CD4-positive, alpha-beta memory T cell (primary cell): ENCODE data around the gene ZNF74. TPM values are rescaled to one million over a fixed set of nuclear protein-coding genes. Genes with fewer than 3 reads are reported as not detected.

Experiments
- CTCF ChIA-PET: fragments of 350-600 bp; sonication (Branson Sonifier 250); formaldehyde crosslinking; loops from one replicate; lab custom pipeline; 2021; ENCODE audit warnings: inconsistent platforms; ENCODE audit not compliant: partially characterized antibody; lab: Charles Lee
- POLR2A ChIA-PET: fragments of 350-600 bp; sonication (Branson Sonifier 250); formaldehyde crosslinking; loops from one replicate; lab custom pipeline; 2021; ENCODE audit not compliant: partially characterized antibody; lab: Charles Lee
- DNase-seq, 5 donors: peaks; one replicate each; pipeline versions ENCODE4 v3.0.0 to v3.0.0-alpha.2; 2020 to 2022; ENCODE audit warnings: mixed read lengths in 1 of 5
- H3K27ac ChIP-seq: one replicate; pipeline ENCODE4 v1.7.0; 2013; ENCODE audit warnings: low read depth, low read length
- H3K27me3 ChIP-seq: 2 replicates; pipeline ENCODE4 v1.7.0; 2013; ENCODE audit warnings: mild to moderate bottlenecking, low read length, moderate library complexity; ENCODE audit not compliant: insufficient read depth
- H3K36me3 ChIP-seq: 2 replicates; pipeline ENCODE4 v1.7.0; 2013; ENCODE audit warnings: mild to moderate bottlenecking, low read length, moderate library complexity; ENCODE audit not compliant: insufficient read depth
- H3K4me1 ChIP-seq: 2 replicates; pipeline ENCODE4 v1.7.0; 2013; ENCODE audit warnings: mild to moderate bottlenecking, low read length, moderate library complexity; ENCODE audit not compliant: insufficient read depth
- H3K4me3 ChIP-seq, 2 donors: one replicate each; pipeline ENCODE4 v1.7.0; 2013; ENCODE audit warnings: low read length in 2 of 2, mild to moderate bottlenecking in 1 of 2
- H3K9me3 ChIP-seq, 2 donors: one replicate each; pipeline ENCODE4 v1.7.0; 2013; ENCODE audit warnings: low read length in 2 of 2, control low read depth in 1 of 2; ENCODE audit not compliant: control insufficient read depth in 1 of 2
- H3K27ac Mint-ChIP-seq, 7 donors: one replicate each; pipeline ENCODE4 v1.8.0; 2020 to 2021; ENCODE audit warnings: mixed read lengths in 7 of 7, mild to moderate bottlenecking in 6 of 7, inconsistent platforms in 3 of 7, moderate library complexity in 3 of 7
- H3K27me3 Mint-ChIP-seq, 2 donors: one replicate each; pipeline ENCODE4 v1.8.0; 2020 to 2021; ENCODE audit warnings: mixed read lengths in 2 of 2
- H3K36me3 Mint-ChIP-seq, 2 donors: one replicate each; pipeline ENCODE4 v1.8.0; 2020 to 2021; ENCODE audit warnings: mixed read lengths in 2 of 2, inconsistent platforms in 1 of 2, mild to moderate bottlenecking in 1 of 2
- H3K4me1 Mint-ChIP-seq, 4 donors: one replicate each; pipeline ENCODE4 v1.8.0; 2020 to 2021; ENCODE audit warnings: mixed read lengths in 4 of 4, mild to moderate bottlenecking in 1 of 4
- H3K4me3 Mint-ChIP-seq, 8 donors: one replicate each; pipeline ENCODE4 v1.8.0; 2020 to 2021; ENCODE audit warnings: mixed read lengths in 8 of 8, mild to moderate bottlenecking in 7 of 8, moderate library complexity in 6 of 8, inconsistent platforms in 3 of 8
- H3K9me3 Mint-ChIP-seq, 8 donors: one replicate each; pipeline ENCODE4 v1.8.0; 2020 to 2021; ENCODE audit warnings: mixed read lengths in 8 of 8, mild to moderate bottlenecking in 5 of 8, inconsistent platforms in 3 of 8, moderate library complexity in 1 of 8
- intact Hi-C: fragments of 100-400 bp; cut with micrococcal nuclease; formaldehyde crosslinking; loops from one replicate; pipeline ENCODE4 v1.15.1; 2023
- polyA plus RNA-seq, 2 donors: library from polyadenylated mRNA; unstranded; fragments of 300-500 nt; fragmentation: Illumina TruSeq; gene quantifications; one replicate each; pipeline ENCODE4 v1.2.3, GENCODE V29; 2021
- total RNA-seq, 2 experiments: library from RNA; stranded (reverse); gene quantifications; one replicate each; pipeline ENCODE4 v1.2.3, GENCODE V29; 2021

ZNF74 gene
- total and polyA plus RNA-seq, 4 experiments from 2014 or later: 3.0 to 17.4 (median 13.3) TPM

DNA sequence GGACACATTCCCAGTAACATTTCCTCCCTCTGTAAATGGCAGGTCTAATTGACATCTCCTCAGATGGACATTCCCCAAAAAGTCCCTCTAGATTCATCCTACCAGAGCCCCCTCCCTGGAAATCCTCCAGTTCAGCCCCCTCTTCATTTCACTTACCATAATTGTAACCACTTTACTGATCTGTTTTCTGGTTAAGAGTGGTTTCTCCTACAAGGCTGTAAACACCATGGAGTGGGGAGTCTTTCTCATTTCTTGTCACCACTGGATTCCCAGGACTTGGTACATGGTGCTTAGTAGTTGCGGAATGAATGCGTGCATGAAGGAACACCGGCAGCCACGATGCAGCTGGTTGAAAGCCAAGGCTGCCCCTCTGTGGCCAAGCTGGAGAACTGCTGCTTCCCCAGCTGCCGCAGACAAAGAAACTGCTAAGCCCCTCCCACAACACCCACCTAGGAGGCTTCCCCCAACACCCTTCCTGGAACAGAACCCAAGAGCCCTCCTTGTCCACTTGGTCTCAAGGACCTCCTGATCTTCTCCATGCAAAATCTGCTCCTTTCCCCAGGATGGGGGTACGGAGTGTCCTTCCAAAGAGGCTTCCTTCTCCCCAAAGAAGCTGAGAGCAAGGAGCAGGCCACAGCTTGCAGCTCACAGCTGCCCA is 62.2 kb downstream of the ZNF74 start:
- ChIA-PET POLR2A (interaction anchor here (1.4 to 3.3 kb wide), 5 partner anchors 8 to 103 kb away, joined by 4 to 14 read pairs (median 8); partner anchors contain the start of gene MED15), CTCF (interaction anchor here (0.6 to 4.9 kb wide), 30 partner anchors 8 to 299 kb away, joined by 3 to 107 read pairs (median 4); partner anchors contain the start of gene MED15)
- Mint-ChIP-seq H3K4me3 (peak overlapping the region in 3 of 8 donors; percentile 9 to 20 (median 15)), H3K4me1 (peaks cover 18 to 49% (median 25%) of the 10 kb centered on the region in 4 donors), H3K27ac (peak overlapping the region in 6 of 7 donors; percentile 2 to 75 (median 54)), H3K36me3 (peaks cover 44 to 56% of the 10 kb centered on the region in 2 donors), H3K9me3 (no peaks in the 10 kb centered on the region), H3K27me3 (no peaks in the 10 kb centered on the region)
- H3K27ac ChIP-seq: no peak overlapping the region
- peaks cover 5% of the 10 kb centered on the region for H3K36me3 ChIP-seq
- H3K4me1 ChIP-seq: peaks cover 25% of the 10 kb centered on the region
- no peak overlapping the region for H3K4me3 ChIP-seq
- no peaks in the 10 kb centered on the region for H3K27me3 ChIP-seq
- intact Hi-C loops: loop anchor here (1.0 to 2.0 kb wide), 3 partner anchors 27 to 41 kb away; no protein-coding TSS in a partner anchor
- no peaks in the 10 kb centered on the region for H3K9me3 ChIP-seq
- DNase-seq: peak; percentile 72 to 79 (median 74)

DNA sequence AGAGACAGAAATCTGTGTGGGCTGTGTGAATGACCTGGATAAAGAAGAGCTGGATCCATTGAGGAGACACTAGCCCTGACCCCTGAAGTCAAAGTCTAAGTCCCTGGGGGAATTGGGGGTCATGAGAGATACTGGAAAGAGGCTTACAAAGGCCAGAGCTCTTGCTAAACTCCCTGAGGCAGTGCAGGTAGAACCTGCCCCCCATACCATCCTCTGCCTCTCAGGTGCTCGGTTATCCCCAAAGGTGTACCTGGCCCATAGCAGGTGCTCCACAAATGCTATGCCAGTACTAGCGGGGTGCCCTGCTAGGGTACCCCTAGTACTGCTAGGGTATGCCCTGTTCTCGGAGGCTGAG is 62.7 kb downstream of the ZNF74 start:
- Mint-ChIP-seq H3K4me3 (no peak overlapping the region), H3K4me1 (peaks cover 18 to 51% (median 26%) of the 10 kb centered on the region in 4 donors), H3K27me3 (no peaks in the 10 kb centered on the region), H3K27ac (peak overlapping the region in 4 of 7 donors; percentile 37 to 75 (median 73)), H3K9me3 (no peaks in the 10 kb centered on the region), H3K36me3 (peaks cover 41 to 53% of the 10 kb centered on the region in 2 donors)
- Histone ChIP-seq H3K9me3 (no peaks in the 10 kb centered on the region), H3K4me3 (no peak overlapping the region), H3K27me3 (no peaks in the 10 kb centered on the region), H3K36me3 (peaks cover 5% of the 10 kb centered on the region), H3K27ac (no peak overlapping the region), H3K4me1 (peaks cover 25% of the 10 kb centered on the region)
- CTCF ChIA-PET: interaction anchor here (0.6 to 4.9 kb wide), 27 partner anchors 8 to 299 kb away, joined by 3 to 107 read pairs (median 4); partner anchors contain the start of gene MED15
- DNase-seq: no peak
- POLR2A ChIA-PET: interaction anchor here (1.4 to 3.3 kb wide), 5 partner anchors 8 to 103 kb away, joined by 4 to 14 read pairs (median 8); partner anchors contain the start of gene MED15
- intact Hi-C loops: loop anchor here (1.0 to 2.0 kb wide), 3 partner anchors 27 to 40 kb away; no protein-coding TSS in a partner anchor

DNA sequence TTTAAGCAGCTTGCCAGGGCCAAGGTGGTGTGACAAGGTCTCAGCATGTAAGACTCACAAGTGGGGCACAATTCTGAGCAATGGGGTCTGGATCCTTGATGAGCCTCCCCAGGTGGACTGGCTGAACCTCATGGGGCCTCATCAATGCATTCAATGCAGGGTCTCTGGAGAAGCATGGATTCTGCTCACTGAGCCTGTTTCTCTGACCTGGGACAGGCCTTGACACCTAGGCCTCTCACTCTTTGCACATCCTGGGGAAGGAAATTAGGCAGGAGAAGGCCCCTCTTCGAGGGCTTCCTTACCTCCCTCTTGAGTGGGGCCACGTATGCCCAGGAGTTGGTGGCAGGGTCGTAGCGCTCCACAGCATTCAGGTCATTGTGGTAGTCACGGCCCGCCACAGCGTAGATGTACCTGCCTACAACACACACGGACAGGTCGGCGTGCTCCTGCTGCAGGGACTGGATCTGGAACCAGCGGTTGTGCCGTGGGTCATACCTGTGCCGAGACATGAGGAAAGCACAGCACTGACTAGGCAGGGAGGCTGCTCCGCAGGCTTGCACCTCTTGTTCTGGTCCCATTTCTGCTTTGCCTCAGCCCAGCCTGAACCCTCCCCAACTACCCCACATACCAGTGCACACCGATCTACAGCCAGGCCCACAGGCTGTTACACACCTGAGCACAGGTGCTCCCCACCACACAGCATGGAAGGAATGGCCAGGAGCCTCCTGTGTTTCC is 63.7 kb downstream of the ZNF74 start:
- H3K9me3 ChIP-seq: no peaks in the 10 kb centered on the region
- POLR2A ChIA-PET: interaction anchor here (1.7 to 1.9 kb wide), 2 partner anchors 29 to 102 kb away, joined by 6 to 8 read pairs; no protein-coding TSS in a partner anchor
- peaks cover 37 to 45% of the 10 kb centered on the region in 2 donors for H3K36me3 Mint-ChIP-seq
- intact Hi-C loops: loop anchor here (2.0 kb wide), 1 partner anchor 39 kb away; no protein-coding TSS in a partner anchor
- H3K4me1 ChIP-seq: peaks cover 30% of the 10 kb centered on the region
- peak overlapping the region in 3 of 7 donors; percentile 18 to 48 (median 27) for H3K27ac Mint-ChIP-seq
- CTCF ChIA-PET: interaction anchor here (0.7 to 4.9 kb wide), 7 partner anchors 20 to 146 kb away, joined by 3 to 107 read pairs (median 6); no protein-coding TSS in a partner anchor
- H3K36me3 ChIP-seq: peaks cover 5% of the 10 kb centered on the region
- peaks cover 21 to 56% (median 30%) of the 10 kb centered on the region in 4 donors for H3K4me1 Mint-ChIP-seq
- no peak for DNase-seq
- H3K27ac ChIP-seq: no peak overlapping the region
- H3K27me3 ChIP-seq: no peaks in the 10 kb centered on the region
- no peaks in the 10 kb centered on the region for H3K27me3 Mint-ChIP-seq
- no peaks in the 10 kb centered on the region for H3K9me3 Mint-ChIP-seq
- no peak overlapping the region for H3K4me3 Mint-ChIP-seq
- H3K4me3 ChIP-seq: no peak overlapping the region

Other genes with a start within 250 kb of the ZNF74 start
- not detected for gene CCDC188, start 243.1 kb upstream of the ZNF74 start, total RNA-seq
- gene CCDC188, start 243.1 kb upstream of the ZNF74 start, polyA plus RNA-seq: not detected
- gene RTN4R, start 125.8 kb upstream of the ZNF74 start, total RNA-seq: 1 to 10 TPM; 2.1 to 2.7 TPM
- 1 to 10 TPM; 1.7 to 6.3 TPM for gene RTN4R, start 125.8 kb upstream of the ZNF74 start, polyA plus RNA-seq
- 10 to 100 TPM; 39.9 to 44.6 TPM for gene DGCR6L, start 74.1 kb upstream of the ZNF74 start, total RNA-seq
- 100 to 1,000 TPM; 120 to 145 TPM for gene DGCR6L, start 74.1 kb upstream of the ZNF74 start, polyA plus RNA-seq
- gene SCARF2, start 43.7 kb downstream of the ZNF74 start, total RNA-seq: 1 to 10 TPM; 2.6 to 2.7 TPM
- gene SCARF2, start 43.7 kb downstream of the ZNF74 start, polyA plus RNA-seq: 1 to 10 TPM in 1 of 2 donors, under 1 TPM in 1; 0.12 to 1.1 TPM
- gene KLHL22, start 101.6 kb downstream of the ZNF74 start, total RNA-seq: 10 to 100 TPM; 60.2 to 63.1 TPM
- gene KLHL22, start 101.6 kb downstream of the ZNF74 start, polyA plus RNA-seq: 10 to 100 TPM; 19.4 to 23.9 TPM
- 100 to 1,000 TPM; 225 to 237 TPM for gene MED15, start 113.5 kb downstream of the ZNF74 start, total RNA-seq
- gene MED15, start 113.5 kb downstream of the ZNF74 start, polyA plus RNA-seq: 10 to 100 TPM; 15.6 to 86.8 TPM